ENCODE data around the gene ACAD10.
"Not testable (repeated sequence)": the region's sequence is repeated elsewhere in the genome, so short reads cannot be mapped to it uniquely, and the experiment has no call there.

Gene ACAD10

DNA sequence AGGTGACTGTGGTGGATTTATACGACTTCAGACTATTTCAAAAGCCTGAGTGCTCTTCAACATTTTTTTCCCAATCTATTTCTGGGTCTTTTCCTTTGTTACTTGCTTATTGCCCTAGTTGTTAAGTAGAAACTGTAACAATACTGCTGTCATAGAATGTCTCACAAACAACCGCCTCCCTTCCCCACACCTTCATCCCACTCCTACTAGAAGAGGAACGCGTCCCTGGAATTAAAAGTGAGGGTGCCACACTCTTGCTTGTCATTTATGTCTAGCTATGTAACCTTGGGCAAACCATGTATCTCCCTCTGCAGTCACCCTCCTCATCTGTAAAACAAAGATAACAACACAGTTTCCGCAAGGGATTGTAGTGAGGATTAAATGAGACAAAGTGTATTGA, 8.7 kb upstream of the ACAD10 start:
- TF ChIP-seq, protein P1, sequence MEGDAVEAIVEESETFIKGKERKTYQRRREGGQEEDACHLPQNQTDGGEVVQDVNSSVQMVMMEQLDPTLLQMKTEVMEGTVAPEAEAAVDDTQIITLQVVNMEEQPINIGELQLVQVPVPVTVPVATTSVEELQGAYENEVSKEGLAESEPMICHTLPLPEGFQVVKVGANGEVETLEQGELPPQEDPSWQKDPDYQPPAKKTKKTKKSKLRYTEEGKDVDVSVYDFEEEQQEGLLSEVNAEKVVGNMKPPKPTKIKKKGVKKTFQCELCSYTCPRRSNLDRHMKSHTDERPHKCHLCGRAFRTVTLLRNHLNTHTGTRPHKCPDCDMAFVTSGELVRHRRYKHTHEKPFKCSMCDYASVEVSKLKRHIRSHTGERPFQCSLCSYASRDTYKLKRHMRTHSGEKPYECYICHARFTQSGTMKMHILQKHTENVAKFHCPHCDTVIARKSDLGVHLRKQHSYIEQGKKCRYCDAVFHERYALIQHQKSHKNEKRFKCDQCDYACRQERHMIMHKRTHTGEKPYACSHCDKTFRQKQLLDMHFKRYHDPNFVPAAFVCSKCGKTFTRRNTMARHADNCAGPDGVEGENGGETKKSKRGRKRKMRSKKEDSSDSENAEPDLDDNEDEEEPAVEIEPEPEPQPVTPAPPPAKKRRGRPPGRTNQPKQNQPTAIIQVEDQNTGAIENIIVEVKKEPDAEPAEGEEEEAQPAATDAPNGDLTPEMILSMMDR (IDR thresholded peaks at IDR 0.05): no peak
- H3K36me3 ChIP-seq: peaks cover 99% of the 10 kb centered on the region
- no peak overlapping the region for H3K4me3 ChIP-seq (ENCODE audit: low read depth in 1 of 2, low read length in 1 of 2)
- no peaks in the 10 kb centered on the region for H3K27me3 ChIP-seq
- no peaks in the 10 kb centered on the region for H3K9me3 ChIP-seq
- H3K27ac ChIP-seq: no peak overlapping the region
- H3K4me1 ChIP-seq (ENCODE audit: control insufficient read depth in 1 of 2, insufficient read depth in 1 of 2, low read depth in 1 of 2, low read length in 1 of 2): no peaks in the 10 kb centered on the region

DNA sequence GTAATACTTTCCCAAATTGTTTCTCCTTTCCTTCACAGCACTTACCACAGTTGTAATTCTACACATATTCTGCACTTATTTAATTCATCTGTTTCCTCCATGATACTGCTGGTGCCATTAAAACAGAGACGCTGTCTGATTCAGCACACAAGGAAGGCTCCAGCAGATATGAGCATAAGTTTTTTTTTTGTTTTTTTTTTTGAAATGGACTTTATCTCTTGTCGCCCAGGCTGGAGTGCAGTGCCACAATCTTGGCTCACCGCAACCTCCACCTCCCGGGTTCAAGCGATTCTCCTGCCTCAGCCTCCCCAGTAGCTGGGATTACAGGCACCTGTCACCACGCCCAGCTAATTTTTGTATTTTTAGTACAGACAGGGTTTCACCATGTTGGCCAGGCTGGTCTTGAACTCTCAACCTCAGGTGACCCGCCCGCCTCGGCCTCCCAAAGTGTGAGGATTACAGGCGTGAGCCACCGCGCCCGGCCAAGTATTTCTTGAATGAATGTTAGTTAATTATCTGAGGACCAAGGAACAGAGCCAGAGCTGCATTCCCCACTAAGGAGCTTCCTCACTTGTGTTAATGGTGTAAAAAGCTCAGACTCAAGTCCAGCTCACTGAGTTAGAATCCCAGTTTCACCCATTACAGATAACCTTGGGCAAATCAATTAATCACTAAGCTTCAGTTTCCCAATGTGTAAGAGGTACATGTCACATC, 1.2 kb upstream of the ACAD10 start:
- H3K4me1 ChIP-seq (ENCODE audit: control insufficient read depth in 1 of 2, insufficient read depth in 1 of 2, low read depth in 1 of 2, low read length in 1 of 2): peaks cover 21 to 29% of the 10 kb centered on the region in 2 experiments
- peak overlapping the region; percentile 82 to 93 for H3K4me3 ChIP-seq (ENCODE audit: low read depth in 1 of 2, low read length in 1 of 2)
- not testable (repeated sequence) for H3K9me3 ChIP-seq, H3K27me3 ChIP-seq
- H3K36me3 ChIP-seq: peaks cover 34% of the 10 kb centered on the region
- peak overlapping the region; percentile 87 for H3K27ac ChIP-seq

DNA sequence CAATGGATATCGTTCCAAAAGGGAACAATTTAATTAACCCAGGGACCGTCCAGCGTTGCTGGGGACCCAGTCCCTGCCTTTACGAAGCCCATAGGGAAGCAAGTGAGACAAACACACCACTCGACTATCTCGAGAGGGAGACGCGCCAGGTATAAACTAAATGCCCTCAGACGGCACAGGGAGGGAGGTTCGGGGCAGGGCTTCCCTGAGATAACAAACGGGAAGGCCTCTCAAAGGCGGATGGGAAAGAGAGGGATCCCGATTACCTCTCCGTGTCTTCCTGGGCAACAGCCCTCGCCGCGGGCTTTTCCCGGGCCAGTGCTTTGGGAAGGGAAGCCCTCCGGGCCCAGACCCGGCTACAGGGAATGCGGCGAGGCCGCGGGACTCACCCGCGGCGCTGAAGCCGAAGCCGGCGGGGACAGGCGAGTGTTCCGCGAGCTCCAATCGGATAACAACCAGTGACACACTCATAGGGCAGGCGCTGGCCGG, 487 bp upstream of the ACAD10 start:
- no peaks in the 10 kb centered on the region for H3K9me3 ChIP-seq
- H3K36me3 ChIP-seq: peaks cover 26% of the 10 kb centered on the region
- peak overlapping the region; percentile 82 to 93 for H3K4me3 ChIP-seq (ENCODE audit: low read depth in 1 of 2, low read length in 1 of 2)
- peak overlapping the region; percentile 87 for H3K27ac ChIP-seq
- H3K27me3 ChIP-seq: no peaks in the 10 kb centered on the region
- H3K4me1 ChIP-seq (ENCODE audit: control insufficient read depth in 1 of 2, insufficient read depth in 1 of 2, low read depth in 1 of 2, low read length in 1 of 2): peaks cover 21 to 29% of the 10 kb centered on the region in 2 experiments
- TF ChIP-seq, protein P1 (IDR thresholded peaks at IDR 0.05): no peak

DNA sequence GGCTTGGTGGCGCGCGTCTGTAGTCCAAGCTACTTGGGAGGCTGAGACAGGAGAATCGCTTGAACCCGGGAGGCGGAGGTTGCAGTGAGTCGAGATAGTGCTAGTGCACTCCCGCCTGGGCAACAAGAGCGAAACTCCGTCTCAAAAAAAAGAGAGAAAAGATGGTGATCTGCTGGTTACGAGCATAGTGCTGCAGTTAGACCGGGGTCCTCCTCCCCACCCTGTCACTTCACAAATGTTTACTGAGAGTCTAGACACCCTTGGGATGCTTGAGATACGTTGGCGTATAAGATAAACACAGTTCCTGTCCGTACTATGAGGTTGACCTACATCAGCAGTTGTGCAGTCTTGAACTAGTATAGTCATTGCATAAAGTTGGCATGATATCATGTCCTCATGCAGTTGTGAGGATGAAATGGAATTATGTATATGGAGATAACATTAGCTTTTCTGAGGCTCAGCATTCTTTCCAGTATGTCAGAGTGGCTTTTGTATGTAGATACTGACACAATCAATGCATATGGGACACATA, 787 bp downstream of the ACAD10 start:
- H3K9me3 ChIP-seq: no peaks in the 10 kb centered on the region
- no peaks in the 10 kb centered on the region for H3K27me3 ChIP-seq
- H3K27ac ChIP-seq: peak overlapping the region; percentile 87
- TF ChIP-seq, protein P1 (IDR thresholded peaks at IDR 0.05): no peak
- peak overlapping the region; percentile 82 to 93 for H3K4me3 ChIP-seq (ENCODE audit: low read depth in 1 of 2, low read length in 1 of 2)
- peaks cover 21 to 29% of the 10 kb centered on the region in 2 experiments for H3K4me1 ChIP-seq (ENCODE audit: control insufficient read depth in 1 of 2, insufficient read depth in 1 of 2, low read depth in 1 of 2, low read length in 1 of 2)
- H3K36me3 ChIP-seq: peaks cover 14% of the 10 kb centered on the region

DNA sequence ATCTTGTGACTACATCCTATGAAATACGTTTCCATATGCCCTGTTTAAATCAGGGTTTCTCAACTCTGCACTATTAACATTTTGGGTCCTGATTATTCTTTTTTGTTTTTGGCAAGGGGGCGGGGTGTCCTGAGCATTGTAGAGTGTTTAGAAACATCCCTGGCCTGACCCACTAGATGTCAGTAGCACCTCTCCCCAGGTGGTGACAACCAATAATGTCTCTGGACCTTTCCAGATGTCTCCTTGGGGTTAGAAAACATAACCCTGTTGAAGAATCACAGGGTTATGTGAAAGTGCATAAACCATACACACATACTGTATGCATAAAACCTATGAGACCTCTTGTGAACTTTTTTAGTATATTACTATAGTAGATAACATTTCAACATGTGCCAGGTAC, 1.4 kb downstream of the ACAD10 start:
- Histone ChIP-seq H3K27ac (no peak overlapping the region), H3K9me3 (no peaks in the 10 kb centered on the region), H3K27me3 (no peaks in the 10 kb centered on the region), H3K4me1 (ENCODE audit: control insufficient read depth in 1 of 2, insufficient read depth in 1 of 2, low read depth in 1 of 2, low read length in 1 of 2) (peaks cover 21 to 29% of the 10 kb centered on the region in 2 experiments), H3K4me3 (ENCODE audit: low read depth in 1 of 2, low read length in 1 of 2) (no peak overlapping the region), H3K36me3 (peaks cover 10% of the 10 kb centered on the region)
- TF ChIP-seq, protein P1 (IDR thresholded peaks at IDR 0.05): no peak

DNA sequence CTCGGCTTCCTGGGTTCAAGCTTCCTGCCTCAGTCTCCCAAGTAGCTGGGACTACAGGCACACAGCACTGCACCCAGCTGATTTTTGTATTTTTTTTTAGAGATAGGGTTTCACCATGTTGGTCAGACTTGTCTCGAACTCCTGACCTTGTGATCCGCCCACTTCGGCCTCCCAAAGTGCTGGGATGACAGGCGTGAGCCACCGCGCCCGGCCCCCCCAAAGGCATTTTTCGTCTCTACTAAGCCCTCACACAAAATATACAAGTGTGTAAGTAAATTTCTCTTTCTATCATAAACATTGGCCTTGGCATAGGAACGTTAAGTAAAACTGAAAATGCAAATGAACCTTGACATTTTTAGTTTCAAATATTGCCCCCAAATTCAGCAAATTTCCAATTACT, 2.1 kb downstream of the ACAD10 start:
- Histone ChIP-seq H3K36me3 (peaks cover 10% of the 10 kb centered on the region), H3K27ac (no peak overlapping the region), H3K4me3 (ENCODE audit: low read depth in 1 of 2, low read length in 1 of 2) (no peak overlapping the region), H3K9me3 (no peaks in the 10 kb centered on the region), H3K27me3 (no peaks in the 10 kb centered on the region), H3K4me1 (ENCODE audit: control insufficient read depth in 1 of 2, insufficient read depth in 1 of 2, low read depth in 1 of 2, low read length in 1 of 2) (peaks cover 21 to 29% of the 10 kb centered on the region in 2 experiments)
- TF ChIP-seq, protein P1 (IDR thresholded peaks at IDR 0.05): no peak

Data from neutrophil (primary cell).